Epithelial cell of proximal tubule (primary cell): ENCODE results near the gene HK2. TPM values are rescaled to one million over a fixed set of nuclear protein-coding genes. Genes with fewer than 3 reads are reported as not detected.
A peak's percentile ranks its signal among the peaks of the same experiment; 100 is the strongest.
"Not testable (repeated sequence)": the region's sequence is repeated elsewhere in the genome, so short reads cannot be mapped to it uniquely, and the experiment has no call there.

Source experiments
- DNase-seq: peaks from one replicate; pipeline ENCODE4 v3.0.0-alpha.2; 2011; ENCODE audit warnings: low read depth
- H3K4me3 ChIP-seq: 2 replicates; pipeline ENCODE4 v1.5.1; 2011; ENCODE audit warnings: low read depth, mild to moderate bottlenecking, low read length
- total RNA-seq: library from RNA; depleted of rRNA; stranded (reverse); fragments of >200 nt; gene quantifications from 2 replicates; pipeline ENCODE4 v1.2.3, GENCODE V29; 2015
- TF ChIP-seq, protein P1 (sequence below): conservative IDR thresholded peaks from 2 replicates; pipeline ENCODE4 v1.5.1; 2012; ENCODE audit warnings: low read depth, mild to moderate bottlenecking, low read length

Gene HK2
- total RNA-seq, 1 donor from 2014 or later = 17.6 TPM

DNA sequence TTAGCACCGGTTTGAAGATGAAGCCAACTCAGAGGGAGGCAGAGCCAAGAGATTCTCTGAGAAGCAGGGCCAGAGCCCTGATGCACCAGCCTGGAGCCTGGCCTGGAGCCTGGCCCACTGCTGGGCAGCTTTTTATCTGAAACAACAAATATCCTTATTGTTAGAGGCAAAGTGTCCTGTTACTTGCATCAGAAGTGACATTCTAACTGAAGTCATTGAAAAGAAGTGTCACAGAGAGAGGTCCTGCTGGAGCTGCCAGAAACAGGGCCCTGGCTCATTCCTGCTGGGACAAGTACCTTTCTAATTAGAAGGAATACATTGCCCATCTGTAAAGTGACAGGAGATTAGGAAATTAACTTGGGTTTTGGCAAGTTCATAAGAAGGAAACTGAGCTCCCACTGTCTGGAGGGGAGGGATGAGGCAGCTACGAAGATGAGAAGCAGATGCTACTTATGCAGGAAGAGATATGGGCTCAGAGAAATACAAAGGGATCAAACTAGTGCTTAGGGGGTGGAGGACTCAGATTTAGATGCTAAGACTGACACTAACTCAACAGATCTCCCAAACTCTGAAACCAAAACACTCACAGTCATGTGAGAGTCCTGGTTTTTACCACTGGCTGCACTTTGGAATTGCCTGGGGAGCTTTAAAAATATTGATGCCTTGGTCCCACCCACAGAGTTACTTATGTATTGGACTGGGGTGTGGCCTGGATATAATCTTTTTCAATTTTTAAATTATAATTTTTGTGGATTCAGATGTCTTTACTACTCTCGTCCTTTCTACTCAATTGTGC is 11.0 kb upstream of the HK2 start:
- DNase-seq = no peak
- TF ChIP-seq, protein P1, sequence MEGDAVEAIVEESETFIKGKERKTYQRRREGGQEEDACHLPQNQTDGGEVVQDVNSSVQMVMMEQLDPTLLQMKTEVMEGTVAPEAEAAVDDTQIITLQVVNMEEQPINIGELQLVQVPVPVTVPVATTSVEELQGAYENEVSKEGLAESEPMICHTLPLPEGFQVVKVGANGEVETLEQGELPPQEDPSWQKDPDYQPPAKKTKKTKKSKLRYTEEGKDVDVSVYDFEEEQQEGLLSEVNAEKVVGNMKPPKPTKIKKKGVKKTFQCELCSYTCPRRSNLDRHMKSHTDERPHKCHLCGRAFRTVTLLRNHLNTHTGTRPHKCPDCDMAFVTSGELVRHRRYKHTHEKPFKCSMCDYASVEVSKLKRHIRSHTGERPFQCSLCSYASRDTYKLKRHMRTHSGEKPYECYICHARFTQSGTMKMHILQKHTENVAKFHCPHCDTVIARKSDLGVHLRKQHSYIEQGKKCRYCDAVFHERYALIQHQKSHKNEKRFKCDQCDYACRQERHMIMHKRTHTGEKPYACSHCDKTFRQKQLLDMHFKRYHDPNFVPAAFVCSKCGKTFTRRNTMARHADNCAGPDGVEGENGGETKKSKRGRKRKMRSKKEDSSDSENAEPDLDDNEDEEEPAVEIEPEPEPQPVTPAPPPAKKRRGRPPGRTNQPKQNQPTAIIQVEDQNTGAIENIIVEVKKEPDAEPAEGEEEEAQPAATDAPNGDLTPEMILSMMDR = no peak
- H3K4me3 ChIP-seq = no peak overlapping the region

DNA sequence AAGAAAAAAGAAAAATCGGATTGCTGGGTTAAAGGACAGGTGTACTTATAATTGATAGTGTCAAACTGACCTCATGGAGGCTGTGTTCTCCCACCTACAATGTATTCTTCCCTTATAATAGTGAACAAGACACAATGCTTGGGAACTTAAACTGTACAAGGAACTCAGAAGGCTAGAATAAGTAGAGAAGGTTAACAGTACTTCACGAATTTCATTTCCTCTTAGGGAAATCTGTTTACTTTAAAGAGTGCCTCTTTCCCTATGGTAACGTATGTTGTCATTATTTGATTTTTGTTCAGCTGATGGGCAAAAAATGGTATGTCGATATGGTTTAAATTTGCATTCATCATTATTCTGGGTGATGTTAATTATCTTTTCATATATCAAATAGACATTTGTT is 9.2 kb upstream of the HK2 start:
- DNase-seq = no peak
- no peak overlapping the region for H3K4me3 ChIP-seq
- TF ChIP-seq, protein P1 = no peak

DNA sequence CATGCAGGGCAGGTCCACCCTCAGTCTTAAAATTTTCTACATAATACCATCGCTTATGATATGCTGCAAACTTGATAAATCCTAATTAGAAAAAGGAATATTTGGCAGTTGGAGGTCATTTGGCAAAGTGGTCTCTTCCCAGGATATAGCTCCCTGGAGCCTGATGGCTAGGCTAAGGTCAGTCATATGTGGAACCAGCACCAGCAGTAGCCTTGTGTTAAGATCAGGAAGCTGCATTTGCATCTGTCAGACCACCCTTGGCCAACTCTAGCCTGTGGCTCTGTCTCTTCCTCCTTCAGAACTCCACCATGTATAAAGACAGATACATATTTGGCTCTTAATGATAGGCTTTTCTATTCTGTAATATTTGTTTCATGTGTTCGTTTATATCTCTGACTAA is 5.4 kb upstream of the HK2 start:
- no peak for DNase-seq
- no peak overlapping the region for H3K4me3 ChIP-seq
- TF ChIP-seq, protein P1 = no peak

DNA sequence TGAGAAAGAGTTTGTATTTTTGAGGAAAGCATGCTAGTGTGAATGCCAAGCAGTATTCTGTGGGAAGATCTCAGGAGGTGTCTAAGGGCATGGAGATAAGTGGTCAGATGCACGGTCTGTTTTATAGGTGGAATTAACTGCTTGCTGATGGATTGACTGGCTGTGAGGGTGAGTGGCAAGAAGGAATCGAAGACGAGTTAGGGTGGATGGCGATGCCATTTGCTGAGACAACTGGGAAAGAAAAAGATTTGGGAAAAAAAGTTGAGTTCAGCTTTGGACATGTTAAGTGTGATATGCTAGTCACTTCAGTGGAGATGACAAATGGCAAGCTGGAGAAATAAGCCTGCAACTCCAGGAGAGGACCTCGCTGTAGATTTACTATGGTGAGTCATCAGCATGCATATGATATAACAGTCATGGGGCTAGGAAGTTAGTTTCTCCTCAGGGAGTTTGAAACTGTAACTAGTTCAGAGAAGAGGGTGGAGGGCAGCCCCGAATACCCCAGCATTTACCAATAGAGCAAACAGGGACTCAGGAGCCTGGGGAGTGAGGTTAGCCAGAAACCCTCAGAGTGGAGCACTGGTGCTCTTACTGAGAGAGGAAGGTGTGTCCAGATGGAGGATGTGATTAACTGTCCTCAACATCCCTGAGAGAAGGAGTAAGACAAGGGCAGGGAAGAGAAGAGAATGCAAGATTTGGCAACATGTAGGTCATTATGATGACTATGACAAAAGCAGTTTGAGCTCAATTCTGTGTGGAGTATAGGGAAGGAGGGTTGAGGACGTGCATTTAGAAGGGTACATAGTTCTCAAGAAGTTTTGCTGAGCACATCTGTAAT is 2.0 kb upstream of the HK2 start:
- DNase-seq = no peak
- no peak overlapping the region for H3K4me3 ChIP-seq
- TF ChIP-seq, protein P1 = no peak

DNA sequence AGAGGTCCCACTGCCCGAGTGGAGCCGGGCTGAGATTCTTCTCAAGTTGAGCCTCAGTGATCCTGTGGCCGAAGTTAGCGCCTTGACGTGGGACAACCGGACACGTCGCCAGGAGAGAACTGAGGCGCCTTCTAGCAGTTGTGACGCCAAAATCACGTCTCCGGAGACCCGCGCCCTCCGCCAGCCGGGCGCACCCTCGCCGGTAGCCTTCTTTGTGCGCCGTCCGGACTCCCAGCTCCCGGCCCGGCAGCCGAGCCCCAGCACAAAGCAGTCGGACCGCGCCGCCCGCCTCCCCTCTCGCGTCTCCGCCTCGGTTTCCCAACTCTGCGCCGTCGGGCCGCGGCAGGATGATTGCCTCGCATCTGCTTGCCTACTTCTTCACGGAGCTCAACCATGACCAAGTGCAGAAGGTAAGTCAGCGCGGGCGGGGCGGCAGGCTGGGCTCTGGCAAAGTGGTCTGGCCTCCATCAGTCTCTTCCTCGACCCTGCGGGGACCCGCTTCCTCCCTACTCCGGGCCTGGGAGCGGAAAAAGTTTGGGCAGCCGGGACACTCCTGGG is 386 bp downstream of the HK2 start:
- not testable (repeated sequence) for DNase-seq
- H3K4me3 ChIP-seq = peak overlapping the region; percentile 89

DNA sequence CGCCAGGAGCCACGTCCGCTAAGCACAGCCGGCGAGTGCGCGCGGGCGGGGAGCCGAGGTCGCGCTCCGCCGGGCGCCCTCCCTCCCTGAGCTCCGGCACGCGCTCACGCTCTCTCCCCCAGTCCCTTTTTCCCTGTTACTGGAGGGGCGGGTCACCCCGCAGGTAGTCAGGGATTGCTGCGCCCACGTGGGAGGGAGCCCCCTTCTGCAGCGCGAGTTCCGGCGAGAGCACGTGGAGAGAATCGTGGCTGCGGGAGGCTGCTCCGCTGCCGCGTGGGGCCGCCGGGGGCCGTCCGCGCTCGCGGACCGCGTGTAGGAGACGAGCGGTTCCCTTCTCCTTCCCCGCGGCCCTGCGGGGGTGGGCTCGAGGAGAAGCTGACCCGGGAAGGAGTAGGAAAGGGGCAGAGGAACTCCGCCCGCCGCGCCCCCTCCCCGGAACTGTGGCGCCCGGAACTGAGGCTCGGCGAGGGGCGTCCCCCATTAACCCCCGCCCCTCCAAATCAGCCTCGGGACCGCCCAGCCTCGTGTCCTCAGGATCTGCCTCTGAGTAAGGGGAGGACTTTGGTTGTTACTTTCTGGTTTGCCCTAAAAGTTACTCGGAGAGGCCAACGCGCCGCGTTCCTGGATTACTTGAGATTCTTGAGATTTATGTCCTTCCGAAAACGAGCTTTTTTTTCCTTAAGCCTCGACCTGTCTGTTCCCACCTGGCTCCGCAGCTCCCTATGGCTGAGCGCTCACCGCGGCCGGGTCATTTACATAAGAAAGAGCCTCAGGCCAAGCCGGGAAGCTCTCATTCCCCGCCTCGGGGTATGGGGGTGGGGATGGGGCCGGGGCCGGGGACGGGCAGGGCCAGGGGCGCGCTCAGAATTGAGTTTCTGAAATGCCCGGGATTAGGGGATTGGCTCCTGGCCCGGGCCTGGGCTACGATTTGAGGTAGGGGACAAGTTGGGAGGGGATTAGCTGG is 1.1 kb downstream of the HK2 start:
- DNase-seq = no peak
- H3K4me3 ChIP-seq = peak overlapping the region; percentile 89
- TF ChIP-seq, protein P1 = no peak
